ENCODE measurements around the gene IGFN1. TPM values are rescaled to one million over a fixed set of nuclear protein-coding genes. Genes with fewer than 3 reads are reported as not detected.
A peak's percentile ranks its signal among the peaks of the same experiment; 100 is the strongest.
"Not testable (repeated sequence)": the region's sequence is repeated elsewhere in the genome, so short reads cannot be mapped to it uniquely, and the experiment has no call there.

Gene IGFN1
- total RNA-seq, 2 experiments from 2014 or later: not detected

DNA sequence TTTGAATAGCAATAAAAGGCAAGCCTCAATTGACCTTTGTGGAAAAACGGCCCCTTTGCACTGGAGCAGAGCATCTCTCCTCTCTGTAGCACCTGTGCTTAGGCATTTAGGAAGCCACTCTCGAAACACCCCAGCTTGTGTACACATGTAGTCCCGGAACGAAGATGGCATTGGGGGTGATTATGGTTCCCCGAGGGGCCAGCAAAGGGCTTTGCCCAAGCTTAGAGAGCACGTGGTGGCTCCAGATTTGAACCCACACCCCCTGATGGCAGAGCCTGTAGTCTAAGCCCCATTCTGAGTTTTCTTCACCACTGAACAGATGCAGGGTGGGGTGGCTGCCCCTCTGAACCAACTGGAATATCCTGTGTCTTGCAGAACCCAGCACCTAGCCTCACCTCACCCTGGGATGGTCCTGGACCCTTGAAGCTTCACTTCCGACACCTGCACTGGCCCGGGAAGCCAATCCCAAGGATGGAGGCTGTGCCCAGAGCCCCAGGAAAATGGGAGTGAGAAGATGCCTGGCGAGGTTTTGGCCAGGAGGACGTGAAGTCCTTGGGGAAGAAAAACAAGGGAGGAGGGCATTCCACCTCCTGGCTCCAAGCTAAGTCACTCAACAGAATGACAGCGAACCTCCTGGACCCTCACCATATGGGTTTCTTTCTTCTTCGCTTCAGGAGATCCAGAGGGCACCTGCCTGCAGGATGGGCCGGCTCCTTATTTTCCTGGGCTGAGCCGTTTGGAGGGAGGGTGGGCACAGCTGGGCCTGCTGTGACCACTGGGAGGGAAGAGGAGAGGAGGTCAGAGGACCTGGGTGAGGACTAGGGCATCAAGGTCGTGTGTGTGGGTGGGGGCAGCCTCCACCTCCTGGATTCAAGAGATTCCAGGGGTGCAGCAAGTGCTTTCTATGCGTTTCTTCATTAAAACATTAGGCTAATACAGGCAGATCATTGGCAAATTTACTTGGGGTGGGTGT is 37.7 kb downstream of the IGFN1 start:
- Mint-ChIP-seq H3K27me3 (peaks cover 28% of the 10 kb centered on the region), H3K9me3 (no peaks in the 10 kb centered on the region), H3K4me1 (no peaks in the 10 kb centered on the region), H3K36me3 (ENCODE audit: low read depth) (no peaks in the 10 kb centered on the region), H3K27ac (no peak overlapping the region), H3K4me3 (no peak overlapping the region)
- ChIA-PET CTCF (interaction anchor here (0.7 kb wide), 1 partner anchor 536 kb away, joined by 3 read pairs; no protein-coding TSS in a partner anchor), POLR2A (no interaction called here)
- peak; percentile 2 for DNase-seq

DNA sequence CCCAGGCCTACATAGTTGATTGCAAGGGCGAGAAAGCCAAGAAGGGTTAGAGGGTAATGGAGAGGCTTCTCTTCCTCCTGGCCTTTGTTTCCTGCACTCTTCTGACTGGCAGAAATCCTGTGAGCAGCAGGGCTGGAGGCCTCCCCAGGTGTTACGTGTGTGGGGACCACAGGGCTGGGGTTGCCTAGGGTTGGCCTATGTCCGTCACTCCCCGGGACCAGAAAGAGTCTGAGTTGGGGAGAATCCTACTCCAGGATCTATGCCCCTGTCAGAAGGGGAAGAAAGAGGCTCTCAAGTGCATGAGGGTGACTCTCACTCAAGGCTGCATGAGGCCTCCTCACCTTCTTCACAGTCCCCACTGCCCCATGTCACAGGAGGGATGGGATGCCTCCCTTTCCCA is 38.5 kb downstream of the IGFN1 start:
- Mint-ChIP-seq H3K36me3 (ENCODE audit: low read depth) (no peaks in the 10 kb centered on the region), H3K27ac (no peak overlapping the region), H3K27me3 (peaks cover 29% of the 10 kb centered on the region), H3K4me3 (no peak overlapping the region), H3K9me3 (no peaks in the 10 kb centered on the region), H3K4me1 (no peaks in the 10 kb centered on the region)
- DNase-seq: no peak
- POLR2A ChIA-PET: no interaction called here
- CTCF ChIA-PET: no interaction called here

DNA sequence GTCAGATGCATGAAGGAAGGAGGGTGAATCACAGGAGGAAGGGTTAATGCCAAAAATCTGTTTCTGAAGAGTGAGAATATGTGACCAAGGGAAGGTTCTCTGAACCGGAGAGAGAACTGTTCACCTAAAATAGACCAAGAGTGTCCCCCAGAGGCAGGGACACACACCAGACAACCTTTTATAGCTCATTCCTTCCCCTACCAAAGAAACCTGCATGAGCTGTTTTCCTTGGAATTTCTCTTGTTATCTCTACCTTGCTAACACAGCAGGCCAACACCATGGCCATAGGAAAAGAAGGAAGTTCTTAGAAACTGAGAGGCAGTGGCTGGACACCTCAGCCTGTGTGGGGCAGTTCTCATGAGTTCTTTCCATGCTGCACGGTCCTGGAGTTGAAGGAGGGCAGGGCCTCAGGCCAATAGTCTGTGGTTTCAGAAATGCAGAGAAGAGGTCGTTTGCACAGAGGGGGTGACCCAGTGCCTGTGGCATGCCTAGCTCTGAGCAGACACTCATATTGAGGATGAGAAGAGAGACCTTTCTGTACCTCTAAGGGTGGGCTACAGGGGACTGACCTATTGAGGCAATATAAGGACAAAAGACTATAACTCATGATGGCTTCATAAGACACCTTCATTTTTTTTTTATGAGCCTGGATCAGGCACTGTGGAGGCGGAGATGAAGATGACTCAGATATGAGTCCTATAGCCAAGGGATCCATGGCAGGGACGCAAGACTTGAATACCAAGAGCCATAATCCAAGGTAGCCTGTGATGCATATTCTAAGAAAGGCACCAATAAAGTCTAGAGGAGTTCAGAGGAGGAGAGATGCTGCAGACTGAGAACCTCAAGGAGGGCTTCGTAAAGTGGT is 39.4 kb downstream of the IGFN1 start:
- Mint-ChIP-seq H3K27ac (no peak overlapping the region), H3K4me1 (no peaks in the 10 kb centered on the region), H3K36me3 (ENCODE audit: low read depth) (no peaks in the 10 kb centered on the region), H3K27me3 (peaks cover 29% of the 10 kb centered on the region), H3K9me3 (no peaks in the 10 kb centered on the region), H3K4me3 (no peak overlapping the region)
- POLR2A ChIA-PET: no interaction called here
- DNase-seq: peak; percentile 3
- CTCF ChIA-PET: no interaction called here

DNA sequence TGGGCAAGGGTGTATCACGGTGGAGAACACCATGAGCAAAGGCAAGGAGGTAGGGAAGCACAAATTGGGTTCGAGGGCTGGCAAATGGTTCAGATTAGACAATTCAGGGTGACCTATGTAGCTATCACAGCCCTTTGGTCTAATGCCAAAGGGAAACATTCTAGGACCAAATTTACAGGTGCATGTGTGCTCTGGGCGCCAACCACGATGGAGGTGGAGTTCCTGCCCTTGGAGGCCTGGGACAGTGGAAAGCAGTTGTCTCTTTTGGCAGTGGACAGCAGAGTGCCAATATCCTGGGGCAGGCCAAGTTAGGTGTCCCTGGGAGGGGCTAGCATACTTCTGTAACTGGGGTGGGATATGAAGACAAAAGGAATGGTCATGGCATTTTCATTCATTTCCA is 40.1 kb downstream of the IGFN1 start:
- H3K4me1 Mint-ChIP-seq: no peaks in the 10 kb centered on the region
- CTCF ChIA-PET: no interaction called here
- H3K4me3 Mint-ChIP-seq: no peak overlapping the region
- peaks cover 29% of the 10 kb centered on the region for H3K27me3 Mint-ChIP-seq
- no peaks in the 10 kb centered on the region for H3K36me3 Mint-ChIP-seq (ENCODE audit: low read depth)
- peak; percentile 9 for DNase-seq
- POLR2A ChIA-PET: no interaction called here
- H3K27ac Mint-ChIP-seq: no peak overlapping the region
- H3K9me3 Mint-ChIP-seq: no peaks in the 10 kb centered on the region

DNA sequence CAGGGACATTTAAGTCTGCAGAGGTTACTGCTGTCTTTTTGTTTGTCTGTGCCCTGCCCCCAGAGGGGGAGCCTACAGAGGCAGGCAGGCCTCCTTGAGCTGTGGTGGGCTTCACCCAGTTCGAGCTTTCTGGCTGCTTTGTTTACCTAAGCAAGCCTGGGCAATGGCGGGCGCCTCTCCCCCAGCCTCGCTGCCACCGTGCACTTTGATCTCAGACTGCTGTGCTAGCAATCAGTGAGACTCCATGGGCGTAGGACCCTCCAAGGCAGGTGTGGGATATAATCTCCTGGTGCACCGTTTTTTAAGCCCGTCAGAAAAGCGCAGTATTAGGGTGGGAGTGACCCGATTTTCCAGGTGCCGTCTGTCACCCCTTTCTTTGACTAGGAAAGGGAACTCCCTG is 49.0 kb downstream of the IGFN1 start:
- POLR2A ChIA-PET; H3K9me3 Mint-ChIP-seq; H3K4me1 Mint-ChIP-seq; CTCF ChIA-PET; DNase-seq; H3K27ac Mint-ChIP-seq; H3K36me3 Mint-ChIP-seq (ENCODE audit: low read depth); H3K4me3 Mint-ChIP-seq: not testable (repeated sequence)
- H3K27me3 Mint-ChIP-seq: peaks cover 39% of the 10 kb centered on the region

DNA sequence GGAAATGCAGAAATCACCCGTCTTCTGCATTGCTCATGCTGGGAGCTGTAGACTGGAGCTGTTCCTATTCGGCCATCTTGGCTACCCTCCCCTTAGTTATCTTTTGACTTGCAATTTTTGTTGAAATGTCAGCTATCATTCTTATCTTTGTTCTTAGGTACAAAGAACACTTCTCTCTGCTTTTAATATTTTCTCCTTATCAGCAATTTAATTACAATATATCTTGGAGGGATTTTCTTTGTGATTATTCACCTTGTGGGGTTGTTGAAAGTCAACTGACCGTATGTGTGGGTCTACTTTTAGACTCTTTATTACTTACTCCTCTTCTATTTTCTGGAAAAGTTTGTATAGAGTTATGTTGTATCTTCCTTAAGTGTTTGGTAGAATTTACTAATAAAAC is 49.5 kb downstream of the IGFN1 start:
- Mint-ChIP-seq H3K4me3 (no peak overlapping the region), H3K4me1 (no peaks in the 10 kb centered on the region), H3K36me3 (ENCODE audit: low read depth) (no peaks in the 10 kb centered on the region), H3K27me3 (peaks cover 44% of the 10 kb centered on the region), H3K27ac (no peak overlapping the region), H3K9me3 (no peaks in the 10 kb centered on the region)
- no peak for DNase-seq
- POLR2A ChIA-PET: no interaction called here
- CTCF ChIA-PET: no interaction called here

DNA sequence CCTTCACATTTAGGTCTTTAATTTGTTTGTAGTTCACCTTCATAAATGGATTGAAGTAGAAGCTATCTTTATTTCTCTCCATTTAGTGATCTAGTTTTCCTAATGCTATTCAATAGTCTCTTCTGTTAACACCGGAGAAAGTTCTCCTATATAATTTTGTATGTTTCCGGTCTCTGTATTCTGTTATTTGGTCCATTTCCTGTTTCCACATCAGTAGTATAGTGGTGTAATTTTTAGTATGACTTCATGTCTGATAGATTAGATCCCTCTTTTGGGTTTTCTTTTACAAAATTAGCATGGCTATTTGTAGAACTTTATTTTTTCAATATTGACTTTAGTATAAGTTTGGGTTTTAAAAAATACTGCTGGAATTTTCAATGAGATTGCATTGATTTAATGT is 51.1 kb downstream of the IGFN1 start:
- Mint-ChIP-seq H3K27ac (no peak overlapping the region), H3K4me1 (no peaks in the 10 kb centered on the region), H3K4me3 (no peak overlapping the region), H3K27me3 (peaks cover 47% of the 10 kb centered on the region), H3K36me3 (ENCODE audit: low read depth) (no peaks in the 10 kb centered on the region), H3K9me3 (no peaks in the 10 kb centered on the region)
- ChIA-PET POLR2A (no interaction called here), CTCF (interaction anchor here (0.7 kb wide), 1 partner anchor 83 kb away, joined by 3 read pairs; no protein-coding TSS in a partner anchor)
- DNase-seq: no peak

DNA sequence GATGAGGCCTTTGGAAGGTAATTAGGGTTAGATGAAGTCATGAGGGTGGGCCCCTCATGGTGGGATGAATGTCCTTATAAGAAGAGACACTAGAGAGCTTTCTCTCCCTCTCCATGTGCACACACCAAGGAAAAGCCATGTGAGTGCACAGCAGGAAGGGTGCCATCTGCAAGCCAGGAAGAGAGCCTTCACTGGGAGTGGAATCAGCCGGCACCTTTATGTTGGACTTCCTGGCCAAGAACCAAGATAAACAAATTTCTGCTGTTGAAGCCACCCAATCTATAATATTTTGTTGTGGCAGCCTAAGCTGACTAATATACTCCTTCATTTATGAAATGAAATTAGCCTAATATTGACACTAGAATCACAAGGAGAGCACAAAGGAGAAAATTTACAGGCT is 54.5 kb downstream of the IGFN1 start:
- no peaks in the 10 kb centered on the region for H3K4me1 Mint-ChIP-seq
- DNase-seq: no peak
- CTCF ChIA-PET: no interaction called here
- POLR2A ChIA-PET: no interaction called here
- H3K36me3 Mint-ChIP-seq (ENCODE audit: low read depth): no peaks in the 10 kb centered on the region
- H3K27me3 Mint-ChIP-seq: peaks cover 39% of the 10 kb centered on the region
- H3K4me3 Mint-ChIP-seq: no peak overlapping the region
- no peak overlapping the region for H3K27ac Mint-ChIP-seq
- no peaks in the 10 kb centered on the region for H3K9me3 Mint-ChIP-seq

DNA sequence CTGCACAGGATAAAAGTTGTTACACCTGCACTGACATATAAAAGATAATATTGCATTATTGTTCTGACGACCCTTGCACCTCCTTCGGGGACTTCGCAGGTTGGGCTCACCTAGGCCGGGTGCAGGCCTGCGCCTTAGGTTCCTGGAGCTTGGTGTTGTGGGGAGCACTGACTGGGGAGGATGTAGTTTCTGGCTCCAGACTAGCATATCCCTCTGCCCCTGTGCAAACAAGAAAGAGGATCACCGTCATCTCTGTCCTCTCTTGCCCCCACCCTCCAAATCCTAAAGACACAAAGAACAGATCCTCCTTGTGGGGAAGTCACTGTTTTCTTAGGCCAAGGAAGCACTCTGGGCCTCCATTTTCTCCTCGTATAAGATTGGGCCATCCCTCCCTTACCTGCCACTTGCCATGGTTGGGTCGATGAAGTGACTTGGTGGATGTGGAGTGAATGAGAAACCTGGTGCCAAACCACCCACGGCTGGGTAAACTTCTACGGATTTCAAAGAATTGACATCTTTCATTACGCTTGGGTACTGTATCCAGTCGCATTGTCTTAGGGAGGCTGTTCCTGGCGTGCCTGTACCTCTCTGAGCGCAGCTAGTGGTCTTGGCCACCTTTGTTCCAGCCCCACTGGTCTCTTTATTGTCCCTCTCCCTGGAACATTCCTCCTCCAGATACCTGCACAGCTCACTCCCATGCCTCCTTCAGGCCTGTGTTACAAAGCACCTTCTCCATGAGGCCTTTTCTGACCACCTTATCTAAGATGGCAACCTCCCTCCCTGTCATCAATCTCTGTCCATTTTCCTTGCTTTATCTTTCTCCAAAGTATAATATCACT is 58.3 kb downstream of the IGFN1 start:
- peaks cover 14% of the 10 kb centered on the region for H3K27me3 Mint-ChIP-seq
- no peak overlapping the region for H3K27ac Mint-ChIP-seq
- no peaks in the 10 kb centered on the region for H3K36me3 Mint-ChIP-seq (ENCODE audit: low read depth)
- no peaks in the 10 kb centered on the region for H3K4me1 Mint-ChIP-seq
- no peaks in the 10 kb centered on the region for H3K9me3 Mint-ChIP-seq
- CTCF ChIA-PET: no interaction called here
- no peak for DNase-seq
- H3K4me3 Mint-ChIP-seq: no peak overlapping the region
- POLR2A ChIA-PET: no interaction called here

DNA sequence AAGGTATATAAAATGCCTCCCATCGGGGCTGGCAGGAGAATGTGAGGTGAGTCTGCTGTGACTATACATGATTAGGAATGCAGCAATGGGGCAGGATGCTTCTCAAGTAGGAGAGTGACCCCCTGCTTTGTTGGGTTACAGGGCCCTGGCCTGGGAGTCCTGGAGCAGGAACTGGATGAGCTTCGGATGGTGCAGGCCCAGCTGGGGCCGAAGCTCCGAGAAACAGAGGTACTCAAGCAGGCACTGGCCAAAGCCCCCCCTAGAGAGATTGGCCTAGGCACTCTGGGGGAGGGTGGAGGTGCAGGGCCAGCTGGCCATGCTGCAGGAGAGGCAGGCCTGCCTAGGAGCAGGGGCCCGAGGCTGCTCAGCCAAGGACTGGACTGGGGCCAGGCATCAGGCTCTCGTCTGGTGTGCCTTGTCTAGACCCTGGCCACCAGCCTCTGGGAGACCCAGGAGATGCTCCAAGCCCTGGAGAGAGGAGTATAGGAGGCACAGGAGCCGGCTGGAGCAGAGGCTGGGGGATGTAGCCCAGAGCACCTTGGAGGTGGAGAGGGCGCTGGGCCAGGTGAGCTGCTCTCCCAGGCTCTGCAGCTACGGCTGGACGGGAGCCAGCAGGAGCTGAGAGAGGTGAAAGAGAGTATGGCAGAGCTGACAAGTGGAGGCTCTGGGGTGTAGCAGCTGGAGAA is 59.8 kb downstream of the IGFN1 start:
- Mint-ChIP-seq H3K9me3 (no peaks in the 10 kb centered on the region), H3K27me3 (peaks cover under 1% of the 10 kb centered on the region), H3K27ac (no peak overlapping the region), H3K4me3 (no peak overlapping the region), H3K36me3 (ENCODE audit: low read depth) (no peaks in the 10 kb centered on the region), H3K4me1 (no peaks in the 10 kb centered on the region)
- ChIA-PET POLR2A (no interaction called here), CTCF (no interaction called here)
- peak; percentile 12 for DNase-seq

DNA sequence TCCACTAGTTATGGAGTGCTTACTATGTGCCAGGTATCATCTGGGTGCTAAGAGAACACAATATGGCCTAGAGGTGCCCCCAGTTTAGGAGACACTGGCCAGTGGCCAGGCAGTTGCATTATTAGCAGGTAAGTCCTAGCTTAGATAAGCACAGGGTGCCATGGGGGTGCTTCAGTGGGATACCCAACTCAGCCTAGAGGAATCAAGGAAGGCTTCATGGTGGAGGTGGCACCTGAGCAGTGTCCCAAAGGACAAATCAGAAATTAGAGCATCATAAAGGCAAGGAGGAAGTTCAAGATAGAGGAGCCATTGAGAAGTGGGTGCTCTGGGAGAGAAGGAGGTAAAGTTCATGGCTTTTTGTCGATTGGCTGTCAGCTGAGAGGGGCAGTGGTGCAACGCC is 60.8 kb downstream of the IGFN1 start:
- DNase-seq: no peak
- Mint-ChIP-seq H3K4me3 (no peak overlapping the region), H3K9me3 (no peaks in the 10 kb centered on the region), H3K27me3 (no peaks in the 10 kb centered on the region), H3K36me3 (ENCODE audit: low read depth) (no peaks in the 10 kb centered on the region), H3K27ac (no peak overlapping the region), H3K4me1 (no peaks in the 10 kb centered on the region)
- ChIA-PET POLR2A (no interaction called here), CTCF (no interaction called here)

DNA sequence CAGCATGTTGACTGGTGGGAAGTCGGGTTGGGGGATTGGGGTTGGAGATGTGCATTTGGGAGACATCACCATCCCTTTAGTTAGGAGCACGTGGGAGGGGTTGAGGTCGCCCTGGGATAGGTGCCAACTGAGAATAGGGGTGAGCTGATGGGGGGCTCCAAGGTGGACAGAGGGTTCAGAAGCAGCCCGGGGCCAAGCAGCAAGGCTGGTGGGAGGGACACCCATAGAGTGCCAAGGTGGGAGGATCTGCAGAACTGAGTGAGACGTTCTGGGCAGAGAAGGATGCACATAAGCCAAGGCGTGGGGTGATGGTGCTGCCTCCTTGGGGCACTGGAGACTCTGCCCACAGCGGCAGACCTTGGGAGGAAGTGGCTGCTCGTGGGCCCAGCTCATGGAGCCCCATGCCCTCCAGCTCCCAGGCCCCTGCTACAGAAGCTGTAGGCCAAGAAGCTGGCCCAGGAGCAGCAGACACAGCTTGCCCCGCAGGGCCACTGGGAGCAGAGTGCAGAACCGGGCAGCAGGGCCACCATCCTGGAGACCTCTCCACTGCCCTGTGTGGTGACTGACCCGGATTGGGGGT is 61.3 kb downstream of the IGFN1 start:
- CTCF ChIA-PET: no interaction called here
- H3K27me3 Mint-ChIP-seq: no peaks in the 10 kb centered on the region
- H3K4me1 Mint-ChIP-seq: no peaks in the 10 kb centered on the region
- H3K4me3 Mint-ChIP-seq: no peak overlapping the region
- POLR2A ChIA-PET: no interaction called here
- H3K9me3 Mint-ChIP-seq: no peaks in the 10 kb centered on the region
- peak; percentile 12 for DNase-seq
- no peaks in the 10 kb centered on the region for H3K36me3 Mint-ChIP-seq (ENCODE audit: low read depth)
- H3K27ac Mint-ChIP-seq: no peak overlapping the region
